HepG2 (cell line): ENCODE data around the gene RPS5. TPM values are rescaled to one million over a fixed set of nuclear protein-coding genes. Genes with fewer than 3 reads are reported as not detected.

Experiments
- ATM ChIP-seq: fragments of 450-650 bp; IDR thresholded peaks from 2 replicates; pipeline ENCODE4 v1.7.1; 2017; ENCODE audit warnings: mild to moderate bottlenecking, borderline replicate concordance
- CC2D1A ChIP-seq: sonication (generic); formaldehyde crosslinking; IDR thresholded peaks from 2 replicates; pipeline ENCODE4 v1.8.1; 2023; ENCODE audit warnings: mild to moderate bottlenecking, missing genetic modification reagents
- FOXA1 ChIP-seq, 2 experiments: fragments of 450-650 bp in 1 of 2; sonication (generic) in 1 of 2; formaldehyde crosslinking in 1 of 2; IDR thresholded peaks; 2 replicates each; pipeline versions ENCODE4 v1.4.0 to v1.6.1; 2016 to 2020; ENCODE audit warnings: missing genetic modification reagents in 1 of 2
- GABPA ChIP-seq, 2 experiments: IDR thresholded peaks; 2 replicates each; pipeline ENCODE4 v1.6.1; 2011 to 2016; ENCODE audit warnings: low read depth in 2 of 2, low read length in 1 of 2, missing biosample characterization in 1 of 2, missing genetic modification characterization in 1 of 2
- HNF1A ChIP-seq, 2 experiments: sonication (generic) in 1 of 2; formaldehyde crosslinking in 1 of 2; IDR thresholded peaks; 2 replicates each; pipeline versions ENCODE4 v1.4.0 to v1.6.1; 2016 to 2020; ENCODE audit warnings: borderline replicate concordance in 1 of 2, low read depth in 1 of 2, mild to moderate bottlenecking in 1 of 2, missing genetic modification reagents in 1 of 2
- IRX3 ChIP-seq: sonication (generic); formaldehyde crosslinking; IDR thresholded peaks from 2 replicates; pipeline ENCODE4 v1.8.1; 2023; ENCODE audit warnings: mild to moderate bottlenecking, low read depth, missing genetic modification reagents, borderline replicate concordance
- NFRKB ChIP-seq: fragments of 450-650 bp; IDR thresholded peaks from 2 replicates; pipeline ENCODE4 v1.6.1; 2017
- NR2F1 ChIP-seq, 2 experiments: fragments of 450-650 bp in 1 of 2; formaldehyde crosslinking in 1 of 2; IDR thresholded peaks; 2 replicates each; pipeline versions ENCODE4 v1.5.0 to v1.6.1; 2016 to 2020; ENCODE audit warnings: mild to moderate bottlenecking in 1 of 2, missing compliant biosample characterization in 1 of 2, missing genetic modification reagents in 1 of 2, moderate library complexity in 1 of 2
- STAT6 ChIP-seq: sonication (generic); formaldehyde crosslinking; IDR thresholded peaks from 2 replicates; pipeline ENCODE4 v1.4.0; 2020; ENCODE audit warnings: missing genetic modification reagents, mild to moderate bottlenecking, borderline replicate concordance
- YY1 ChIP-seq: IDR thresholded peaks from 2 replicates; pipeline ENCODE4 v1.6.1; 2011; ENCODE audit warnings: low read length, low read depth, moderate library complexity, mild to moderate bottlenecking; ENCODE audit not compliant: insufficient read depth, insufficient replicate concordance
- ZBED4 ChIP-seq: sonication (generic); formaldehyde crosslinking; IDR thresholded peaks from 2 replicates; pipeline ENCODE4 v1.4.0; 2020; ENCODE audit warnings: missing genetic modification reagents, borderline replicate concordance
- ZNF138 ChIP-seq: sonication (generic); formaldehyde crosslinking; IDR thresholded peaks from 2 replicates; pipeline ENCODE4 v1.5.0; 2020; ENCODE audit warnings: mild to moderate bottlenecking, low read depth, missing genetic modification reagents
- ZNF841 ChIP-seq: sonication (generic); formaldehyde crosslinking; IDR thresholded peaks from 2 replicates; pipeline ENCODE4 v1.8.1; 2023; ENCODE audit warnings: missing genetic modification reagents, borderline replicate concordance
- polyA plus RNA-seq, 8 experiments: library from polyadenylated mRNA; depleted of rRNA in 3 of 8; stranded (reverse) in 7 of 8; unstranded in 1 of 8; fragments of >200 nt; fragmentation: Illumina TruSeq in 4 of 8; extraction: Trizol in 4 of 8; gene quantifications; 2 replicates each; pipeline versions ENCODE4 v1.2.1 to v1.2.3, GENCODE V29; 2011 to 2016; ENCODE audit warnings: low read depth in 4 of 8, missing spikeins in 1 of 8, mixed read lengths in 1 of 8; ENCODE audit not compliant: insufficient read depth in 1 of 8
- total RNA-seq, 5 experiments: library from RNA; depleted of rRNA; stranded (reverse); fragments of >200 nt; fragmentation: Illumina TruSeq; extraction: Trizol; gene quantifications; 2 replicates each; pipeline ENCODE4 v1.2.3, GENCODE V29; 2016; ENCODE audit warnings: low read depth in 1 of 5

The RPS5 gene
- total and polyA plus RNA-seq, 2 of the 13 experiments (the other 11 are each of a cell fraction or from before 2014, with no cell fraction given) = 1,544 to 4,408 TPM

GRCh38 chr19:58386576-58387337 is at the start of gene RPS5 (continued):
- TF ChIP-seq HNF1A (IDR thresholded peaks at IDR 0.05; ENCODE audit: low read depth) (0 out of 2 replicates have a peak, but pooled peaks have one; percentile 47), HNF1A (CRISPR knock-in tag; IDR thresholded peaks at IDR 0.05; ENCODE audit: borderline replicate concordance) (peak; percentile 42), ZNF138 (CRISPR knock-in tag) (peak; percentile 84; the same call in 1 of the 2 replicates), ZBED4 (peak; percentile 40; the same call in 1 of the 2 replicates), NR2F1 (CRISPR knock-in tag; IDR thresholded peaks at IDR 0.05) (0 out of 4 replicates have a peak, but pooled peaks of 1 of the 2 experiments have one; percentile 6), STAT6 (CRISPR knock-in tag) (peak; percentile 84; the same call in 1 of the 2 replicates), CC2D1A (no peak), FOXA1 (IDR thresholded peaks at IDR 0.05) (no peak), FOXA1 (CRISPR knock-in tag; IDR thresholded peaks at IDR 0.05) (no peak; the same call in 1 of the 2 replicates), ATM (no peak), NFRKB (no peak), IRX3 (peak; percentile 75; the same call in 1 of the 2 replicates), GABPA (IDR thresholded peaks at IDR 0.05; ENCODE audit: low read depth, low read length) (peak; percentile 82), GABPA (CRISPR knock-in tag; IDR thresholded peaks at IDR 0.05; ENCODE audit: low read depth) (peak; percentile 97), ZNF841 (CRISPR knock-in tag) (peak; percentile 53; the same call in 1 of the 2 replicates), YY1 (peak; percentile 79)
